Epidermal melanocyte (primary cell): ENCODE results near the gene KISS1R.
"Not testable (repeated sequence)": the region's sequence is repeated elsewhere in the genome, so short reads cannot be mapped to it uniquely, and the experiment has no call there.

Experiments
- DNase-seq: peaks from one replicate; pipeline ENCODE4 v3.0.0; 2011; ENCODE audit warnings: low spot score; ENCODE audit not compliant: insufficient read length

The KISS1R gene

GRCh38 chr19:881385-882071 is 35.6 kb upstream of the KISS1R start:
- no peak for DNase-seq

- DNase-seq, result no peak
These were observed 34.1 kb upstream of the KISS1R start for GRCh38 chr19:882871-883497.

- no peak for DNase-seq
These were observed 33.4 kb upstream of the KISS1R start for GRCh38 chr19:883661-884211.

- DNase-seq, result no peak
These were observed 32.5 kb upstream of the KISS1R start for GRCh38 chr19:884420-885211.

- no peak for DNase-seq
These were observed 31.5 kb upstream of the KISS1R start for GRCh38 chr19:885536-886224.

- no peak for DNase-seq
These were observed 30.1 kb upstream of the KISS1R start for GRCh38 chr19:887072-887471.

GRCh38 chr19:887599-887998 is 29.5 kb upstream of the KISS1R start:
- DNase-seq, result no peak

- DNase-seq, result no peak
These were observed 28.4 kb upstream of the KISS1R start for GRCh38 chr19:888581-889385.

GRCh38 chr19:889662-890295 is 27.4 kb upstream of the KISS1R start:
- DNase-seq, result no peak

- DNase-seq, result no peak
These were observed 26.3 kb upstream of the KISS1R start for GRCh38 chr19:890831-891230.

- DNase-seq, result not testable (repeated sequence)
These were observed 25.5 kb upstream of the KISS1R start for GRCh38 chr19:891421-892200.

GRCh38 chr19:892243-892893 is 24.8 kb upstream of the KISS1R start:
- DNase-seq, result no peak

GRCh38 chr19:892894-893689 is 24.0 kb upstream of the KISS1R start, which contains the start of the genes MED16 and RNU6-9:
Gene MED16 (minus strand): TSS chr19:893187. CDS start chr19:891131, 2,056 bp downstream.
Gene RNU6-9 (plus strand): TSS chr19:893484.
- peak; percentile 100 for DNase-seq

- no peak for DNase-seq
These were observed 20.7 kb upstream of the KISS1R start for GRCh38 chr19:896434-896833.

GRCh38 chr19:896999-897398 is 20.1 kb upstream of the KISS1R start:
- DNase-seq, result no peak

GRCh38 chr19:897442-898039 is 19.6 kb upstream of the KISS1R start:
- no peak for DNase-seq

GRCh38 chr19:898663-899062 is 18.5 kb upstream of the KISS1R start:
- no peak for DNase-seq
